ENCODE results near the gene GPR52.

GRCh38 chr1:174425121-174425520, 22.6 kb upstream of the GPR52 start:
- no peak for TF ChIP-seq YY1 (IDR thresholded peaks at IDR 0.05; ENCODE audit: insufficient read depth, insufficient read length)
- TF ChIP-seq ZNF274 (IDR thresholded peaks at IDR 0.05; ENCODE audit: low read depth, low read length), result no peak

Measured in NT2/D1 (cell line).